Heart left ventricle (tissue), 13 donors: ENCODE data around the gene AFAP1.

Experiments
- CTCF ChIP-seq, 12 donors: fragments of 200-600 bp; sonication (generic) in 4 of 12; IDR thresholded peaks; one replicate each; pipeline versions ENCODE4 v1.5.0 to v1.8.0; 2018 to 2022; ENCODE audit warnings: antibody characterized with exemption in 12 of 12, mild to moderate bottlenecking in 5 of 12
- POLR2A ChIP-seq, 2 donors: fragments of 450-650 bp; IDR thresholded peaks; one replicate each; pipeline ENCODE4 v1.6.1; 2017; ENCODE audit warnings: antibody characterized with exemption in 2 of 2, mild to moderate bottlenecking in 2 of 2, moderate library complexity in 2 of 2
- donor health status: ischemic (EF 13 %, LVEDD 7.1; RV severe dilation, severe dysfunction).
- donor health status: DM: no; HTN: yes; CAD: no.
- donor health status: DM: no; HTN: no; CAD: no.
- donor health status: ischemic (EF 25% LVEDD 6.9; RV normal size, moderate dysfunction).
- donor health status: ischemic (EF 25% LVEDD 5.7; RV mildly dilated, moderate dysfunction).
- donor health status: ischemic (EF 35%, LVEDD 5.7; RV mildly dilated, moderate dysfunction).
- donor health status: nonischemic (EF 11% LVEDD 7.7; RV severe dilation, severe dysfunction).
- donor health status: DM: yes; HTN: yes; CAD: no.
- donor health status: PGD.
- donor health status: ischemic (EF 29% LVEDD 5.4; RV normal size, mild dysfunction).
- donor health status: nonischemic (EF 23%, LVEDD 6.1; RV moderate dilation, normal function).

- TF ChIP-seq CTCF (IDR thresholded peaks at IDR 0.05) (no peak), POLR2A (IDR thresholded peaks at IDR 0.05) (no peak)
These were observed 5.8 kb downstream of the AFAP1 start for GRCh38 chr4:7933651-7934510.
